Stomach (tissue), 4 donors: Measurements from ENCODE around the gene COL7A1.

Experiments
- CTCF ChIP-seq, 7 experiments: fragments of 450-650 bp in 4 of 7; fragments of 200-600 bp in 3 of 7; sonication (generic) in 3 of 7; IDR thresholded peaks; one replicate each; pipeline ENCODE4 v1.5.1; 2016 to 2019; ENCODE audit warnings: antibody characterized with exemption in 7 of 7, control low read depth in 2 of 7, mild to moderate bottlenecking in 1 of 7
- EP300 ChIP-seq: sonication (generic); formaldehyde crosslinking; IDR thresholded peaks from one replicate; pipeline ENCODE4 v1.6.1; 2017; ENCODE audit warnings: antibody characterized with exemption
- POLR2A ChIP-seq, 4 donors: fragments of 450-650 bp; IDR thresholded peaks; one replicate each; pipeline ENCODE4 v1.6.1; 2016; ENCODE audit warnings: antibody characterized with exemption in 4 of 4, control low read depth in 2 of 4, mild to moderate bottlenecking in 1 of 4, moderate library complexity in 1 of 4
- POLR2AphosphoS5 ChIP-seq, 3 donors: sonication (generic); formaldehyde crosslinking; IDR thresholded peaks; one replicate each; pipeline ENCODE4 v1.6.1; 2016; ENCODE audit warnings: antibody characterized with exemption in 3 of 3

- no peak for TF ChIP-seq POLR2A (IDR thresholded peaks at IDR 0.05)
- no peak for TF ChIP-seq CTCF (IDR thresholded peaks at IDR 0.05)
- no peak for TF ChIP-seq POLR2AphosphoS5 (IDR thresholded peaks at IDR 0.05)
- no peak for TF ChIP-seq EP300
These were observed 29.9 kb downstream of the COL7A1 start for GRCh38 chr3:48565186-48565585.
